T47D (cell line): ENCODE results near the gene TBX5.
"Not testable (repeated sequence)": the region's sequence is repeated elsewhere in the genome, so short reads cannot be mapped to it uniquely, and the experiment has no call there.

Experiments
- DNase-seq, 2 experiments: peaks; one replicate each; pipeline versions ENCODE4 v3.0.0 to v3.0.0-alpha.2; 2011 to 2012; ENCODE audit warnings: low read depth in 1 of 2, low spot score in 1 of 2
- JUND ChIP-seq: IDR thresholded peaks from 2 replicates; pipeline ENCODE4 v1.6.1; 2012; ENCODE audit warnings: low read depth
- in situ Hi-C: cut with HindIII; loops from 2 replicates; pipeline ENCODE4 v1.10.0; 2016; ENCODE audit warnings: low sequenced_read_pairs, low pct_unique_long_range_greater_than_20kb

TBX5 gene

DNA sequence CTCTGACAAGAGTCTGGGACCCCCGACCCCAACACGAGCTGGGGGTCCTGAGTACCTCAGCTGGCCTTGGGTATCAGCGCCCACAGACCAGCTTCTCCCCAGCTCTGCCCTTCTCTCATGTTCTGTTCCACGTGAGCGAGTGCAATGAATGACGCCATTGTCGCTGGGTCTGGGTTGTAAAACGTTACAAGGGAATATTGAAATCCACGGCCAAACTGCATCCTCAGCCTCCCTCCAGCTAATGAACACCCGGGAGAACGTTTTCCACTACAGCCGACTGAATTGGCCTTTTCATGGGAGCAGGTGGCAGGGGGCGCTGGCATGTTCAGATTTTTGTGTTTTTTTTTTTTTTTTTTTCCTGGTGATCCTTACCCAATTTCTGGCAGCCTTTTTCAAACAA lies 34.7 kb downstream of the TBX5 start:
- TF ChIP-seq JUND, result no peak
- in situ Hi-C loops, result no loop called here
- no peak for DNase-seq

DNA sequence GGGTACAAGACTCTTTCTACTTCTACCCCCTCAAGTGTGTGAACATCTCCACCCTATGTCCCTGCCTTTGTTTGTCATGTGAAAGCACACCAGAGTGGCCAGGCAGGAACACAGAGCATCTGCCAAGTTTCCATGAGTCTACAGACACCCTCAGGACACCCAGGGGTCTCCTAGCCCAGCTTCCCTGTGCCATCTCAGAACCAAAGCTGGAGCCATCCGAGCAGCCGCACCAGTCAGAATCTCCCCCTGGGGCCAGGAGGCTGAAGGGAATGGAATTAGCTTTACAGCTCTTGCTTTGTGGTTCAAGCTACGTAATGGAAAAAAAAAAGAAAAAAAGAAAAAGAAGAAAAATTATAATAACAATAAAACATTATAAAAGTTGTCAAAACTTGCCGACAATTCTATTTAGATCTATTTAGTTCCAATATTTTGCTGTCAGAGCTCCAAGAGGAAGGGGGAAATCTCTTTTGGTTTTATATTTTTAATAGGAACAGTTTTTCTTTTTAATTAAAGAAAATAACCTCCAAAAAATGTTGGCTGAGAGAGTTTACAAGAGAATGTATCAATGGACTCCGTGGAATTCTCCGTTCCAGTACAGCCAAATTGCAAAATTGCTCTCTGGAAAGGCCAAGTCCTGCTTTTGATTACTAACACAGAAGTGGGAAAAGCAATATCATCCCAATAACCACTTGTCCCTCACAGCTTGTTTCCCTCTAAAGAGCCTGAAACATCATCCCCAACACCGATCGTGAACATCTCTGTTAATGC lies 37.1 kb downstream of the TBX5 start:
- DNase-seq, result no peak
- TF ChIP-seq JUND, result no peak
- in situ Hi-C loops, result no loop called here

DNA sequence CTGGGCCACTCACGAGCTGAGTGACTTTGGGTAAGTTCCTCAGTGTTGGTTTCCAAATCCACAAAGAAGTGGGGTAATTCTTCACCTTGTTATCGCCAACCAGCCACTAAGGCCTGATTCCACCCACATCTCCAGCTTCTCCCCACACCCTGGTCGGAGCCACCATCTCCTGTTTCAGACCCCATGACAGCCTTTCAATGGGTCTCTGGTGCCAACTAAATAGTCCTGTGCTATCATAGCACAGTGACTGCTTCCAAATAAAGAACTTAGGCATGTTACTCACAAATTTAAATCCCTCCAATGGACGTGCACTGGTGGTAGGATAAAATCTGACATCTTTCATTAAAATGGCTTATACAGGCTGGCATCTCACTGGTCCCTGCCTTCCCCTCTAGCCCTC lies 44.0 kb downstream of the TBX5 start:
- in situ Hi-C loops, result no loop called here
- DNase-seq, result no peak
- no peak for TF ChIP-seq JUND

DNA sequence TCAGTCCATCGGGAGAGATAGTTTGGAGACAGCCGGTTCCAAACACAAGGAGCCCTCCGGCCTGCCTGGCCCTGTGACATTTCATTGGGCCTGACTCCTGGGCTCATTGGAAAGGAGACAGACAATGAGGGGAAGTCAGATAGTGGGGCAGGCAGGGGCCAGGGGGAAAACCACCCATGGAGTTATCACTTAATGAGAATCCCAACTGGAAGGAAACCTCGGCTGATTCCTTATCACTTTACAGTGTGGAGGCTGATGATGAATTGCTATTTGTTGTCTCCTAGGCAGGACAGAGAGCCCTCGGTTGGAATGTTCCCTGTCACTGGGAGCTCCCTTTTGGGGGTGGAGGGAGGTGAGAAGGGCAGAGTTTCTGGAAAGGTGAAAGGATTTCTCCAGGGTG lies 44.4 kb downstream of the TBX5 start:
- in situ Hi-C loops, result no loop called here
- DNase-seq, result no peak
- TF ChIP-seq JUND, result no peak

DNA sequence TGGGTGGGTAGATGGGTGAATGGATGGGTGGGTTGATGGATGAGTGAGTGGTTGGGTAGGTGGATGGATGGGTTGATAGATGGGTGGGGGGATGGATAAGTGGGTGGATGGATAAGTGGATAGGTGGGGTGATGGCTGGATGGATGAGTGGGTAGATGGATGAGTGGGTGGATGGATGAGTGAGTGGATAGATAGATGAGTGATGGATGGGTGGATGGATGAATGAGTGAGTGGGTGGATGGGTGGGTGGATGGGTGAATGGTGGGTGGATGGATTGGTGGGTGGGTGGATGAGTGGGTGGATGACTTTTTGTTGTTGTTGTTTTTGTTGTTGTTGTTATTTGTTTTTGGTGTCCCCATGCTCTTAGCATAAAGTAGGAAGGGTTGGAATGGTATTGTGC lies 45.5 kb downstream of the TBX5 start:
- DNase-seq, result no peak
- TF ChIP-seq JUND, result no peak
- in situ Hi-C loops, result no loop called here

DNA sequence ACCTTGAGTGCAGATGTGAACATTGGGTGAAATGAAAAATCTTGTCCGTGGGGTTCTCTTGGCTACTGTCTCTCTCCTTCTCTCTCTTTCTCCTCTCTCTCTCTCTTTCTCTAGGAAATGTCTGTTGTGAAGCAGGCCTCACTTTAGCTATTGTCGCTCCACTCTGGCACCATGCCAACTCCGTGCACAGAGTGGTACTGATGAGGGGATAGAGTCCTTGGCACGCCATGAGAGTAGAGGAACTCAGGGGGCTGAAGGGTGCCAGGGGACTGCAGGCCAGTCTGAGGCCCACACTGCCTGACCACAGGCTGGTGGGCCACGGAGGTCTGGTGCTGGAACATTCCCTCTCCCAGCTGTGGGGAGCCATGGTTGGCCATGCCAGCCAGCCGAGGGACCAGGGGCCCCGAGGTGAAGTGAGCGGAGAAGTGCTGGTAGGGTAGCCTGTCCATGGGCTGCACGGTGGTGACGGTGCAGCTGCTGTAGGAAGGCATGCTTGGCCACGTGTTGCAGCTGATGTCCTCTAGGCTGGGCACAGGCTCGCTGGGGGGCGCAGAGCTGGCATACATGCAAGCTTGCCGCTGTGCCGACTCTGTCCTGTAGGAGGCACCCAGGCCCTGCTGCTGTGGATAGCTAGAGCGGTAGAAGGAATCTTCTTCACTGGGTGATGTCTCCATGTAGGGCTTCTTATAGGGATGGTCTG lies 50.4 kb downstream of the TBX5 start:
- in situ Hi-C loops, result no loop called here
- TF ChIP-seq JUND, result no peak
- no peak for DNase-seq

DNA sequence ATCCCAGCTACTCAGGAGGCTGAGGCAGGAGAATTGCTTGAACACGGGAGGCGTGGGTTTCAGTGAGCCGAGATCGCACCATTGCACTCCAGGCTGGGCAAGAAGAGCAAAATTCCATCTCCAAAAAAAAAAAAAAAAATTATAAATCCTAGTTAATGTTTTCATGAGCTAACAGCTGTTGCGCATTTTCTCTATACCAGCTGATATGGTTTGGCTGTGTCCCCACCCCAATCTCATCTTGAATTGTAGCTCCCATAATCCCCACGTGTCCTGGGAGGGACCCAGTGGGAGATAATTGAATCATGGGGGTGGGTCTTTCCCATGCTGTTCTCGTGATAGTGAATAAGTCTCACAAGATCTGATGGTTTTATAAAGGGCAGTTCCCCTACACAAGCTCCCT lies 56.7 kb downstream of the TBX5 start:
- DNase-seq, in situ Hi-C loops: not testable (repeated sequence)

DNA sequence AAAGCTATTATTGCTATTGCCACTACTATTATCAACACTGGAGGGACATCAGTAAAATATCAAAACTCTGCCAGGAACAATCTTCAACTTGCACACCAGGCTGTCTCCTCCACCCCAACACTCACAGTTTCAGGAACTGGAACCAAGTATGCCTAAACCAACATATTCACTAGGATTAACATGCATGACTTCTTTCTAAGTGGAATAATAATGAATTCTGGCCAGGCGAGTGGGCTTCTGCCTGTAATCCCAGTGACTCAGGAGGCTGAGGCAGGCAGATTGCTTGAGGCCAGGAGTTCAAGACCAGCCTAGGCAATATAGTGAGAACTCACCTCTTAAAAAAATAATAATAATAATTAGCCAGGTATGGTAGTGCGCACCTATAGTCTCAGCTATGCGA lies 58.1 kb downstream of the TBX5 start:
- DNase-seq, result no peak
- no peak for TF ChIP-seq JUND
- in situ Hi-C loops, result no loop called here

DNA sequence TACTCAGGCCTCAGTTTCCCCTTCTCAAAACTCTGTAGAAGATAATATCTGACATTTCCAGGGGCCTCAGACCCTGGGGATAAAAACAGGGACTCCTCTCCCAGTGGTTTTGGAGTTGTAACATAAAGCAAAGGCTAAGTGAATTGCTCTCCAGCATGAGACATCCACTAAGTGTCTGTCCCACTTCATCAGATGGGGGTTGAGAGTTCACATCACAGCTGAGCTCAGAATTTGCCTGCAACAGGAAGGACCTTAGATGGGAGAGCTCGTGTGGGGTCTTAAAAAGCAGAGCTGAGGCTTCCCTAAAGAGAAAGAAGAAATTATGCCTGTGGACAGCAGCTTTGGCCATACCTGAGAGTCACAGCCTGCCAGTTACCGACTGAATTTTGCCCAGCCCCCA lies 61.1 kb downstream of the TBX5 start:
- in situ Hi-C loops, result no loop called here
- DNase-seq, result no peak
- TF ChIP-seq JUND, result no peak

DNA sequence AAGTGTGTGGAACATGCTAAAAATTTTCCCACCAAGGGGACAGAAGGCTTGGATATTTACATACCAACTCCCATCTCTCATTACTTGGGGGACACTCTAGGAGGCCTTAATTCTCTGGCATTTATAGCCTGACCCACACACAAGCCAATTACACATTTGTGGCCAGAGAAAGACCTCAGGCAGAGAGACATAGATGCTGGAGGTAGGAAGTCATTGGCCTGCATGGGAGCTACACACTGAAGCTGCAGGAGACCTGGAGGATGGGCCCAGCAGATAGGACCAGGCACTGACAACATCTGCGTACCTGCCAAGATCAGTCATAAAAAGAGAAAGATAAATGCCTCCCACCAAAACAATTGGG lies 61.7 kb downstream of the TBX5 start:
- in situ Hi-C loops, result no loop called here
- no peak for DNase-seq
- TF ChIP-seq JUND, result no peak

DNA sequence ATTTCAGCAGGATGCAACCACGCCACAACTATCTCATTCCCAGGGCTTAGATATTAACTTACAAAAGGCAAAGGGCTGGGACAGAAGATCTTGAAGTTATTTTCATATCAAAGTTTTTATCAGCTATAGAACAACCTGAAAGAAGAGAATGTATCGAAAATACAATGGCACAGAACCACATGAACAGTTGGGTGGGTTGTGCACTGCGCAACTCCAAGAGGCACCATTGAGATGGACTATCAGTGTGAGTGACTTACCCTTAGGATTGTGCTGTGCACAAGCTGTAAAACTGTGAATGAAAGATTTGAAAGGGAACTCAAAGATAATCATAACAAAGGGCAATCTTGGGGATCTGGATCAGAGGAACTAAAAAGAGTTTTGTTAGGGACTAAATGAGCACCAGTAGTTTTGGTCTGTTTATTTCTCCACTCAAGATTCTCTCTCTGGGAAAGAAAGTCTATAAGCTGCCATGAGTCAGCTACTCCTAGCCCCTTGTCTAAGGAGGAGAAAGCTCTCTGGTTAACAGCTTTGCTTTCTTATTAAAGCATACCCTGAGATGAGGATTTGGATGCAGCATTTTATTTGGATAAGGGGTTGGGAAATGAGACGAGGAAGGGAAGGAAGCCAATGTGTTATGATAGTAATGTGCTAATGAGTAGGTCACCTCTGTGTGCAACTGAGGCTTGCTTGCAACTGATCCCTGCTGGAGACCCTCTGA lies 62.2 kb downstream of the TBX5 start:
- DNase-seq, result no peak
- no peak for TF ChIP-seq JUND
- in situ Hi-C loops, result no loop called here

DNA sequence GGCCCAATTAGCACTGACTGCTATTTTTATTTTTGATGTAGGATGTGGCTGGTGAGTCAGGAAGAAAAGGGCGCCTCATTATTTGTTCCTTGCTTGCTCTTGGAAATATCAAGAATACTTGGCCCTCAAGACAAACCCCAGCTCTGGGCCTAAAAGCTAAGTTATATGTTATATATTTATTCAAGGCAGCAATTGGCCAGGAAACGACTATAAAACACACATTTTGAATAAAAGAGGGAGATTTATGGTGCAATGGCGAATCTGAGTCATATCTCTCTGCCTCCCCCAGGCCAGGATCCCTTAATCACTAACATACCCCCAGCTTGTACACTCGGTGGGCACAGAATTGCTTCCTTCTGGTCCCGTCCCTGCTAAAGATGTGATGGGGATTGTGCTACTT lies 63.3 kb downstream of the TBX5 start:
- DNase-seq, result no peak

DNA sequence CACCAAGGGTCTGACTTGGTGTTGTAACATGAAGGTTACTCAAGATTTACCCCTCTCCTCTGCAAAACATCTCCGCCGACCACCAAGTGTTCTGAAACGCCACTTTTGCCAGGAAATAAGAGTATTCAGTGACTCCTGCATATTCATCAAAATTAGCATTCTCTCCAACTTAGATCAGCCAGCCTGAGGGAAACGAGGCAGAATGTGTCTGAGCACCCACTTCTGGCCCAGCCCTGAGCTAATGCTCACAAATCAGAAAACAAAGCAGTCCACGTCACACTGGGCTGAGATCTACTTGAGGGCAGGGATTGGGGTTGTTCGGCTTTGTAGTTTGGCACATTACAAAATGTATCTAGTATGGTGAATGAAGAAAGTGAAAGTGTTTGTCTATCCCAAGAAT lies 64.3 kb downstream of the TBX5 start:
- DNase-seq, result no peak
- in situ Hi-C loops, result no loop called here
- TF ChIP-seq JUND, result no peak

More for the DNA sequence above, 63.3 kb downstream of the TBX5 start:
- in situ Hi-C loops, result no loop called here
- no peak for TF ChIP-seq JUND

DNA sequence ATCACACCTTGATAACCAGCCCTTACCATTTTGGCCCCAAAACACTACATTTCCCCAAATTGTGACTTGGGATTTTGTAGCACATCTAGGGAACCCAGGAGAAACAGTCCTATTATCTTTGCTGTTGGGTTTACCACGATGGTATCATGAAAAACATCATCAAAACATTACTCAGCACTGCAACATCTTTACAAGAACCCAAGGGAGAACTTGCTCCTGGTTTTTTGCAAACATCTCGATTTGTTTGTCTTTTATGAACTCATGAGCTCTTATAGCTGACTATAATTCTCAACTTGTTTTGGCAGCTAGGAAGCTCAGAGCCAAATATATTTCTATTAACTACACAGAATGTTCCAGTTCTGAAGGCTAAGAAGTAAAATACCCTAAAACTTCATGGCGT lies 65.7 kb downstream of the TBX5 start:
- no peak for TF ChIP-seq JUND
- no peak for DNase-seq
- in situ Hi-C loops, result no loop called here
